GM12891 (cell line): ENCODE results near the gene TUFM.

Source experiments
- PAX5 ChIP-seq: IDR thresholded peaks from 2 replicates; pipeline ENCODE4 v1.6.1; 2011; ENCODE audit warnings: low read length, moderate library complexity, mild to moderate bottlenecking; ENCODE audit not compliant: insufficient read depth, severe bottlenecking
- POLR2A ChIP-seq: IDR thresholded peaks from 2 replicates; pipeline ENCODE4 v1.6.1; 2011; ENCODE audit warnings: low read depth, low read length, control low read depth
- POLR2AphosphoS5 ChIP-seq: IDR thresholded peaks from 2 replicates; pipeline ENCODE4 v1.6.1; 2011; ENCODE audit warnings: low read depth, low read length, control low read depth
- SPI1 ChIP-seq: IDR thresholded peaks from 2 replicates; pipeline ENCODE4 v1.6.1; 2011; ENCODE audit warnings: low read depth, low read length, control low read depth
- TAF1 ChIP-seq: IDR thresholded peaks from 2 replicates; pipeline ENCODE4 v1.6.1; 2011; ENCODE audit warnings: low read depth, low read length, control low read depth

GRCh38 chr16:28839004-28839639 is 7.0 kb downstream of the TUFM start:
- TF ChIP-seq SPI1 (no peak), POLR2A (no peak), POLR2AphosphoS5 (peak; percentile 13; the same call in 1 of the 2 replicates), TAF1 (no peak), PAX5 (no peak)
